K562 (cell line): ENCODE data around the gene PRDX2. TPM values are rescaled to one million over a fixed set of nuclear protein-coding genes. Genes with fewer than 3 reads are reported as not detected.

ENCODE experiments used
- ARNT ChIP-seq, 2 experiments: fragments of 450-650 bp; IDR thresholded peaks; 2 replicates each; pipeline ENCODE4 v1.6.1; 2016; ENCODE audit warnings: mild to moderate bottlenecking in 1 of 2
- ATF1 ChIP-seq, 2 experiments: fragments of 450-650 bp in 1 of 2; IDR thresholded peaks; 2 replicates each; pipeline ENCODE4 v1.6.1; 2016; ENCODE audit warnings: missing compliant biosample characterization in 1 of 2, missing genetic modification characterization in 1 of 2
- CBX1 ChIP-seq: sonication (generic); IDR thresholded peaks from 2 replicates; pipeline ENCODE4 v1.6.1; 2016; ENCODE audit warnings: antibody characterized with exemption, low read depth, mild to moderate bottlenecking
- DACH1 ChIP-seq: fragments of 450-650 bp; IDR thresholded peaks from 2 replicates; pipeline ENCODE4 v1.6.1; 2018; ENCODE audit not compliant: partially characterized antibody
- HNRNPUL1 ChIP-seq: fragments of 200-400 bp; formaldehyde crosslinking; IDR thresholded peaks from 2 replicates; pipeline ENCODE4 v1.6.1; 2017; ENCODE audit warnings: low read length
- JUND ChIP-seq, 2 experiments: IDR thresholded peaks; 2 replicates in 1 of 2; 3 replicates in 1 of 2; pipeline ENCODE4 v1.6.1; 2011; ENCODE audit warnings: borderline replicate concordance in 2 of 2, low read depth in 2 of 2, low read length in 2 of 2, improper control_type of control experiment in 1 of 2, missing biosample characterization in 1 of 2, missing genetic modification characterization in 1 of 2, missing genetic modification reagents in 1 of 2
- KDM4B ChIP-seq, 2 experiments: fragments of 450-650 bp in 1 of 2; sonication (generic) in 1 of 2; IDR thresholded peaks; 2 replicates each; pipeline ENCODE4 v1.6.1; 2016 to 2017; ENCODE audit warnings: borderline replicate concordance in 2 of 2, antibody characterized with exemption in 1 of 2, low read depth in 1 of 2, mild to moderate bottlenecking in 1 of 2
- KLF16 ChIP-seq: IDR thresholded peaks from 2 replicates; pipeline ENCODE4 v1.6.1; 2016; ENCODE audit warnings: antibody characterized with exemption
- MBD2 ChIP-seq: sonication (generic); IDR thresholded peaks from 2 replicates; pipeline ENCODE4 v1.6.1; 2016; ENCODE audit warnings: low read depth, borderline replicate concordance
- MYNN ChIP-seq, 2 experiments: sonication (generic); formaldehyde crosslinking in 1 of 2; IDR thresholded peaks; 2 replicates each; pipeline versions ENCODE4 v1.5.0 to v1.6.1; 2016 to 2020; ENCODE audit warnings: antibody characterized with exemption in 1 of 2, missing genetic modification reagents in 1 of 2
- NFIC ChIP-seq: fragments of 450-650 bp; IDR thresholded peaks from 2 replicates; pipeline ENCODE4 v1.6.1; 2017; ENCODE audit warnings: mild to moderate bottlenecking, inconsistent platforms
- POLR2A ChIP-seq: fragments of 450-650 bp; conservative IDR thresholded peaks from 2 replicates; pipeline ENCODE4 v1.6.1; 2016
- SMAD1 ChIP-seq: fragments of 150-350 bp; IDR thresholded peaks from 2 replicates; pipeline ENCODE4 v1.6.1; 2014; ENCODE audit warnings: low read length, low read depth; ENCODE audit not compliant: partially characterized antibody
- SOX6 ChIP-seq: fragments of 450-650 bp; IDR thresholded peaks from 2 replicates; pipeline ENCODE4 v1.6.1; 2014; ENCODE audit warnings: mild to moderate bottlenecking
- TRIM28 ChIP-seq: fragments of 450-650 bp; IDR thresholded peaks from 2 replicates; pipeline ENCODE4 v1.6.1; 2017
- ZNF324 ChIP-seq: fragments of 250-450 bp; sonication (Bioruptor Pico); IDR thresholded peaks from 2 replicates; pipeline ENCODE4 v1.4.0; 2020; ENCODE audit warnings: mild to moderate bottlenecking
- ZNF431 ChIP-seq: sonication (generic); formaldehyde crosslinking; IDR thresholded peaks from 2 replicates; pipeline ENCODE4 v1.8.0; 2022; ENCODE audit warnings: mild to moderate bottlenecking, missing genetic modification reagents
- polyA plus RNA-seq, 8 experiments: library from polyadenylated mRNA; depleted of rRNA in 4 of 8; stranded (reverse) in 5 of 8; unstranded in 3 of 8; fragments of >200 nt; fragmentation: Nextera tagmentation in 2 of 8; fragmentation: Illumina TruSeq in 1 of 8; extraction: Ambion mirVana in 2 of 8; extraction: Trizol in 1 of 8; gene quantifications; 2 replicates each; pipeline versions ENCODE4 v1.2.1 to v1.2.3, GENCODE V29; 2011 to 2014; ENCODE audit warnings: inconsistent platforms in 1 of 8, missing spikeins in 1 of 8
- total RNA-seq, 7 experiments: library from RNA; depleted of rRNA in 6 of 7; stranded (reverse); fragments of >200 nt in 6 of 7; fragmentation: Illumina TruSeq in 2 of 7; extraction: Trizol in 2 of 7; gene quantifications; 2 replicates each; pipeline versions ENCODE4 v1.2.1 to v1.2.3, GENCODE V29; 2011 to 2021; ENCODE audit warnings: low replicate concordance in 1 of 7
- TF ChIP-seq, protein P1 (sequence below): fragments of 250-450 bp; sonication (Bioruptor Pico); IDR thresholded peaks from 2 replicates; pipeline ENCODE4 v1.5.0; 2021
- TF ChIP-seq, protein P2 (sequence below): fragments of 250-450 bp; sonication (Bioruptor Pico); IDR thresholded peaks from 2 replicates; pipeline ENCODE4 v1.5.0; 2020; ENCODE audit warnings: mild to moderate bottlenecking, borderline replicate concordance
- TF ChIP-seq, protein P3 (sequence below), 2 experiments: IDR thresholded peaks; 2 replicates each; pipeline ENCODE4 v1.6.1; 2011; ENCODE audit warnings: borderline replicate concordance in 1 of 2, control low read depth in 1 of 2, low read depth in 1 of 2, low read length in 1 of 2, mild to moderate bottlenecking in 1 of 2, mixed read lengths in 1 of 2, moderate library complexity in 1 of 2; ENCODE audit not compliant: insufficient read depth in 1 of 2, insufficient read length in 1 of 2, poor library complexity in 1 of 2, severe bottlenecking in 1 of 2; ENCODE audit errors: extremely low read depth in 1 of 2
- TF ChIP-seq, protein P4 (sequence below), 2 experiments: fragments of 450-650 bp in 1 of 2; IDR thresholded peaks; 2 replicates each; pipeline ENCODE4 v1.6.1; 2011 to 2017; ENCODE audit warnings: low read depth in 2 of 2, antibody characterized with exemption in 1 of 2, borderline replicate concordance in 1 of 2, low read length in 1 of 2, mild to moderate bottlenecking in 1 of 2, mixed read lengths in 1 of 2; ENCODE audit not compliant: control insufficient read depth in 1 of 2

Gene PRDX2
- total and polyA plus RNA-seq, 9 of the 15 experiments (the other 6 are each of a cell fraction or from before 2014, with no cell fraction given) = 206 to 1,183 (median 415) TPM

DNA sequence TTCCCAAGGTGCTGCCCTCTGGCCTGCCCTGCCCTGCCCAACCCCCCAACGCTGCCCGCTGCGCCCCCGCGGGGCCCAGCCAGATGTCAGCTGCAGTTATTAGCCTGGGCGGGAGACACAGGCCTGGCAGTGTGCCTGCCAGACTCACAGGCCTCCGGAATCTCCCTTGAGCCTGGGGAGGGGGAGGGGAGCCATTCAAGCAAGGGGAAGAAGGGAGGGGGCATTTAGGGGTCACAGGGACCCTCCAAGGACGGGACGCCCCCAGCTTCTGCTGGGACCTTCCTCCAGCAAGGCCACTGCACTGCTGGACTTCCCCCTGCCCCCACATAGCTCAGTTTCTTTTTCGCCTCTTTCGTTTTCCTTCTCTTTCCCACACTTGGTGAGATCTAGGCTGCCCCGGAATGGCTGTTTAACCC lies 12.9 kb downstream of the PRDX2 start (continued):
- TF ChIP-seq CBX1 (no peak; the same call in 1 of the 2 replicates), DACH1 (peak; percentile 61), SMAD1 (peak; percentile 26), NFIC (peak; percentile 89), MBD2 (peak; percentile 40; the same call in 1 of the 2 replicates), MYNN (IDR thresholded peaks at IDR 0.05) (peak; percentile 68; the same call in 1 of the 2 replicates), MYNN (CRISPR knock-in tag; IDR thresholded peaks at IDR 0.05) (no peak), SOX6 (no peak), JUND (IDR thresholded peaks at IDR 0.05; ENCODE audit: borderline replicate concordance, low read depth, low read length) (peak; percentile 18; the same call in 1 of the 2 replicates), JUND (tag; IDR thresholded peaks at IDR 0.05; ENCODE audit: borderline replicate concordance, low read depth, low read length) (no peak; the same call in 2 of the 3 replicates), ZNF324 (CRISPR knock-in tag) (no peak), ARNT (IDR thresholded peaks at IDR 0.05) (0 out of 4 replicates have a peak, but pooled peaks of 1 of the 2 experiments have one; percentile 24), KDM4B (IDR thresholded peaks at IDR 0.05; ENCODE audit: borderline replicate concordance in 2 of 2, low read depth in 1 of 2) (no peak), ZNF431 (CRISPR knock-in tag) (0 out of 2 replicates have a peak, but pooled peaks have one; percentile 16), TRIM28 (no peak), HNRNPUL1 (no peak), KLF16 (no peak), ATF1 (CRISPR knock-in tag; IDR thresholded peaks at IDR 0.05) (no peak), ATF1 (tag; IDR thresholded peaks at IDR 0.05) (no peak), POLR2A (no peak)
- TF ChIP-seq, protein P1, sequence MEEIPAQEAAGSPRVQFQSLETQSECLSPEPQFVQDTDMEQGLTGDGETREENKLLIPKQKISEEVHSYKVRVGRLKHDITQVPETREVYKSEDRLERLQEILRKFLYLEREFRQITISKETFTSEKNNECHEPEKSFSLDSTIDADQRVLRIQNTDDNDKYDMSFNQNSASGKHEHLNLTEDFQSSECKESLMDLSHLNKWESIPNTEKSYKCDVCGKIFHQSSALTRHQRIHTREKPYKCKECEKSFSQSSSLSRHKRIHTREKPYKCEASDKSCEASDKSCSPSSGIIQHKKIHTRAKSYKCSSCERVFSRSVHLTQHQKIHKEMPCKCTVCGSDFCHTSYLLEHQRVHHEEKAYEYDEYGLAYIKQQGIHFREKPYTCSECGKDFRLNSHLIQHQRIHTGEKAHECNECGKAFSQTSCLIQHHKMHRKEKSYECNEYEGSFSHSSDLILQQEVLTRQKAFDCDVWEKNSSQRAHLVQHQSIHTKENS (CRISPR knock-in tag) = no peak
- TF ChIP-seq, protein P2, sequence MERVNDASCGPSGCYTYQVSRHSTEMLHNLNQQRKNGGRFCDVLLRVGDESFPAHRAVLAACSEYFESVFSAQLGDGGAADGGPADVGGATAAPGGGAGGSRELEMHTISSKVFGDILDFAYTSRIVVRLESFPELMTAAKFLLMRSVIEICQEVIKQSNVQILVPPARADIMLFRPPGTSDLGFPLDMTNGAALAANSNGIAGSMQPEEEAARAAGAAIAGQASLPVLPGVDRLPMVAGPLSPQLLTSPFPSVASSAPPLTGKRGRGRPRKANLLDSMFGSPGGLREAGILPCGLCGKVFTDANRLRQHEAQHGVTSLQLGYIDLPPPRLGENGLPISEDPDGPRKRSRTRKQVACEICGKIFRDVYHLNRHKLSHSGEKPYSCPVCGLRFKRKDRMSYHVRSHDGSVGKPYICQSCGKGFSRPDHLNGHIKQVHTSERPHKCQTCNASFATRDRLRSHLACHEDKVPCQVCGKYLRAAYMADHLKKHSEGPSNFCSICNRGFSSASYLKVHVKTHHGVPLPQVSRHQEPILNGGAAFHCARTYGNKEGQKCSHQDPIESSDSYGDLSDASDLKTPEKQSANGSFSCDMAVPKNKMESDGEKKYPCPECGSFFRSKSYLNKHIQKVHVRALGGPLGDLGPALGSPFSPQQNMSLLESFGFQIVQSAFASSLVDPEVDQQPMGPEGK (CRISPR knock-in tag) = no peak
- TF ChIP-seq, protein P3, sequence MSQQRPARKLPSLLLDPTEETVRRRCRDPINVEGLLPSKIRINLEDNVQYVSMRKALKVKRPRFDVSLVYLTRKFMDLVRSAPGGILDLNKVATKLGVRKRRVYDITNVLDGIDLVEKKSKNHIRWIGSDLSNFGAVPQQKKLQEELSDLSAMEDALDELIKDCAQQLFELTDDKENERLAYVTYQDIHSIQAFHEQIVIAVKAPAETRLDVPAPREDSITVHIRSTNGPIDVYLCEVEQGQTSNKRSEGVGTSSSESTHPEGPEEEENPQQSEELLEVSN (IDR thresholded peaks at IDR 0.05; ENCODE audit: borderline replicate concordance in 1 of 2, extremely low read depth in 1 of 2, insufficient read depth in 1 of 2, insufficient read length in 1 of 2, low read depth in 1 of 2, low read length in 1 of 2, poor library complexity in 1 of 2, severe bottlenecking in 1 of 2) = peak; percentile 23 to 70
- TF ChIP-seq, protein P4, sequence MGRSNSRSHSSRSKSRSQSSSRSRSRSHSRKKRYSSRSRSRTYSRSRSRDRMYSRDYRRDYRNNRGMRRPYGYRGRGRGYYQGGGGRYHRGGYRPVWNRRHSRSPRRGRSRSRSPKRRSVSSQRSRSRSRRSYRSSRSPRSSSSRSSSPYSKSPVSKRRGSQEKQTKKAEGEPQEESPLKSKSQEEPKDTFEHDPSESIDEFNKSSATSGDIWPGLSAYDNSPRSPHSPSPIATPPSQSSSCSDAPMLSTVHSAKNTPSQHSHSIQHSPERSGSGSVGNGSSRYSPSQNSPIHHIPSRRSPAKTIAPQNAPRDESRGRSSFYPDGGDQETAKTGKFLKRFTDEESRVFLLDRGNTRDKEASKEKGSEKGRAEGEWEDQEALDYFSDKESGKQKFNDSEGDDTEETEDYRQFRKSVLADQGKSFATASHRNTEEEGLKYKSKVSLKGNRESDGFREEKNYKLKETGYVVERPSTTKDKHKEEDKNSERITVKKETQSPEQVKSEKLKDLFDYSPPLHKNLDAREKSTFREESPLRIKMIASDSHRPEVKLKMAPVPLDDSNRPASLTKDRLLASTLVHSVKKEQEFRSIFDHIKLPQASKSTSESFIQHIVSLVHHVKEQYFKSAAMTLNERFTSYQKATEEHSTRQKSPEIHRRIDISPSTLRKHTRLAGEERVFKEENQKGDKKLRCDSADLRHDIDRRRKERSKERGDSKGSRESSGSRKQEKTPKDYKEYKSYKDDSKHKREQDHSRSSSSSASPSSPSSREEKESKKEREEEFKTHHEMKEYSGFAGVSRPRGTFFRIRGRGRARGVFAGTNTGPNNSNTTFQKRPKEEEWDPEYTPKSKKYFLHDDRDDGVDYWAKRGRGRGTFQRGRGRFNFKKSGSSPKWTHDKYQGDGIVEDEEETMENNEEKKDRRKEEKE (IDR thresholded peaks at IDR 0.05; ENCODE audit: borderline replicate concordance in 1 of 2, control insufficient read depth in 1 of 2, low read depth in 2 of 2, low read length in 1 of 2) = no peak
